ENCODE data around the gene KIF5A.
A peak's percentile ranks its signal among the peaks of the same experiment; 100 is the strongest.
"Not testable (repeated sequence)": the region's sequence is repeated elsewhere in the genome, so short reads cannot be mapped to it uniquely, and the experiment has no call there.

KIF5A gene

GRCh38 chr12:57514246-57514645 lies 35.6 kb upstream of the KIF5A start:
- WGBS, 2 experiments (ENCODE audit: insufficient coverage in 2 of 2), result 97% methylated on average over 8 to 9 of the region's 9 CpGs
- H3K27ac ChIP-seq (ENCODE audit: low read depth, low read length, severe bottlenecking); H3K4me3 ChIP-seq (ENCODE audit: extremely low read depth, insufficient read depth, low read length, poor library complexity, severe bottlenecking); H3K9me3 ChIP-seq (ENCODE audit: control insufficient read depth, low read length): not testable (repeated sequence)
- peaks cover 22% of the 10 kb centered on the region for H3K4me1 ChIP-seq (ENCODE audit: control insufficient read depth, insufficient read depth, low read length, poor library complexity, severe bottlenecking)
- peaks cover 96% of the 10 kb centered on the region for H3K36me3 ChIP-seq (ENCODE audit: control insufficient read depth, insufficient read depth, low read length)

- Histone ChIP-seq H3K4me1 (ENCODE audit: control insufficient read depth, insufficient read depth, low read length, poor library complexity, severe bottlenecking) (peaks cover 22% of the 10 kb centered on the region), H3K27ac (ENCODE audit: low read depth, low read length, severe bottlenecking) (no peak overlapping the region), H3K36me3 (ENCODE audit: control insufficient read depth, insufficient read depth, low read length) (peaks cover 95% of the 10 kb centered on the region), H3K4me3 (ENCODE audit: extremely low read depth, insufficient read depth, low read length, poor library complexity, severe bottlenecking) (no peak overlapping the region), H3K9me3 (ENCODE audit: control insufficient read depth, low read length) (no peaks in the 10 kb centered on the region)
- 97 to 100% methylated on average over 4 to 5 of the region's 9 CpGs for WGBS, 2 experiments (ENCODE audit: insufficient coverage in 2 of 2)
Observed at GRCh38 chr12:57514720-57515407, 35.0 kb upstream of the KIF5A start.

- H3K36me3 ChIP-seq (ENCODE audit: control insufficient read depth, insufficient read depth, low read length), result peaks cover 91% of the 10 kb centered on the region
- 94% methylated on average over 2 of the region's 3 CpGs; no CpG with 5 or more reads in 1 of the 2 experiments for WGBS, 2 experiments (ENCODE audit: insufficient coverage in 2 of 2)
- peaks cover 22% of the 10 kb centered on the region for H3K4me1 ChIP-seq (ENCODE audit: control insufficient read depth, insufficient read depth, low read length, poor library complexity, severe bottlenecking)
- no peak overlapping the region for H3K4me3 ChIP-seq (ENCODE audit: extremely low read depth, insufficient read depth, low read length, poor library complexity, severe bottlenecking)
- no peaks in the 10 kb centered on the region for H3K9me3 ChIP-seq (ENCODE audit: control insufficient read depth, low read length)
- H3K27ac ChIP-seq (ENCODE audit: low read depth, low read length, severe bottlenecking), result peak overlapping the region; percentile 36
Observed at GRCh38 chr12:57515408-57515933, 34.4 kb upstream of the KIF5A start.

GRCh38 chr12:57515934-57516541 lies 33.8 kb upstream of the KIF5A start:
- WGBS, 2 experiments (ENCODE audit: insufficient coverage in 2 of 2), result 97% methylated on average over 8 to 9 of the region's 11 CpGs
- peaks cover 85% of the 10 kb centered on the region for H3K36me3 ChIP-seq (ENCODE audit: control insufficient read depth, insufficient read depth, low read length)

GRCh38 chr12:57516617-57517153 lies 33.2 kb upstream of the KIF5A start:
- peak overlapping the region; percentile 71 for H3K27ac ChIP-seq (ENCODE audit: low read depth, low read length, severe bottlenecking)

More at GRCh38 chr12:57515934-57516541, 33.8 kb upstream of the KIF5A start:
- Histone ChIP-seq H3K4me3 (ENCODE audit: extremely low read depth, insufficient read depth, low read length, poor library complexity, severe bottlenecking) (no peak overlapping the region), H3K27ac (ENCODE audit: low read depth, low read length, severe bottlenecking) (peak overlapping the region; percentile 36), H3K4me1 (ENCODE audit: control insufficient read depth, insufficient read depth, low read length, poor library complexity, severe bottlenecking) (peaks cover 22% of the 10 kb centered on the region), H3K9me3 (ENCODE audit: control insufficient read depth, low read length) (no peaks in the 10 kb centered on the region)

GRCh38 chr12:57517187-57517586 lies 32.7 kb upstream of the KIF5A start:
- H3K27ac ChIP-seq (ENCODE audit: low read depth, low read length, severe bottlenecking), result peak overlapping the region; percentile 71
- peaks cover 74% of the 10 kb centered on the region for H3K36me3 ChIP-seq (ENCODE audit: control insufficient read depth, insufficient read depth, low read length)
- peaks cover 33% of the 10 kb centered on the region for H3K4me1 ChIP-seq (ENCODE audit: control insufficient read depth, insufficient read depth, low read length, poor library complexity, severe bottlenecking)
- WGBS, 2 experiments (ENCODE audit: insufficient coverage in 2 of 2), result 91 to 100% methylated on average over 1 of the region's 1 CpG
- H3K4me3 ChIP-seq (ENCODE audit: extremely low read depth, insufficient read depth, low read length, poor library complexity, severe bottlenecking), result no peak overlapping the region
- H3K9me3 ChIP-seq (ENCODE audit: control insufficient read depth, low read length), result no peaks in the 10 kb centered on the region

More at GRCh38 chr12:57516617-57517153, 33.2 kb upstream of the KIF5A start:
- Histone ChIP-seq H3K36me3 (ENCODE audit: control insufficient read depth, insufficient read depth, low read length) (peaks cover 79% of the 10 kb centered on the region), H3K9me3 (ENCODE audit: control insufficient read depth, low read length) (no peaks in the 10 kb centered on the region), H3K4me1 (ENCODE audit: control insufficient read depth, insufficient read depth, low read length, poor library complexity, severe bottlenecking) (peaks cover 28% of the 10 kb centered on the region), H3K4me3 (ENCODE audit: extremely low read depth, insufficient read depth, low read length, poor library complexity, severe bottlenecking) (no peak overlapping the region)
- WGBS, 2 experiments (ENCODE audit: insufficient coverage in 2 of 2), result 97 to 98% methylated on average over 8 to 9 of the region's 11 CpGs

GRCh38 chr12:57517718-57518117 lies 32.1 kb upstream of the KIF5A start:
- WGBS, 2 experiments (ENCODE audit: insufficient coverage in 2 of 2), result 84 to 90% methylated on average over 8 to 10 of the region's 10 CpGs
- peaks cover 68% of the 10 kb centered on the region for H3K36me3 ChIP-seq (ENCODE audit: control insufficient read depth, insufficient read depth, low read length)

GRCh38 chr12:57518176-57518919 lies 31.5 kb upstream of the KIF5A start:
- H3K36me3 ChIP-seq (ENCODE audit: control insufficient read depth, insufficient read depth, low read length), result peaks cover 62% of the 10 kb centered on the region
- H3K4me3 ChIP-seq (ENCODE audit: extremely low read depth, insufficient read depth, low read length, poor library complexity, severe bottlenecking), result peak overlapping the region; percentile 92
- no peaks in the 10 kb centered on the region for H3K9me3 ChIP-seq (ENCODE audit: control insufficient read depth, low read length)
- WGBS, 2 experiments (ENCODE audit: insufficient coverage in 2 of 2), result 96 to 99% methylated on average over 4 to 6 of the region's 8 CpGs
- peaks cover 34% of the 10 kb centered on the region for H3K4me1 ChIP-seq (ENCODE audit: control insufficient read depth, insufficient read depth, low read length, poor library complexity, severe bottlenecking)
- H3K27ac ChIP-seq (ENCODE audit: low read depth, low read length, severe bottlenecking), result no peak overlapping the region

More at GRCh38 chr12:57517718-57518117, 32.1 kb upstream of the KIF5A start:
- H3K9me3 ChIP-seq (ENCODE audit: control insufficient read depth, low read length); H3K4me3 ChIP-seq (ENCODE audit: extremely low read depth, insufficient read depth, low read length, poor library complexity, severe bottlenecking): not testable (repeated sequence)
- peak overlapping the region; percentile 71 for H3K27ac ChIP-seq (ENCODE audit: low read depth, low read length, severe bottlenecking)
- peaks cover 34% of the 10 kb centered on the region for H3K4me1 ChIP-seq (ENCODE audit: control insufficient read depth, insufficient read depth, low read length, poor library complexity, severe bottlenecking)

GRCh38 chr12:57518920-57519795 lies 30.7 kb upstream of the KIF5A start:
- H3K4me3 ChIP-seq (ENCODE audit: extremely low read depth, insufficient read depth, low read length, poor library complexity, severe bottlenecking), result peak overlapping the region; percentile 92
- 40 to 45% methylated on average over 5 to 6 of the region's 7 CpGs for WGBS, 2 experiments (ENCODE audit: insufficient coverage in 2 of 2)
- H3K9me3 ChIP-seq (ENCODE audit: control insufficient read depth, low read length), result no peaks in the 10 kb centered on the region
- H3K36me3 ChIP-seq (ENCODE audit: control insufficient read depth, insufficient read depth, low read length), result peaks cover 58% of the 10 kb centered on the region
- H3K27ac ChIP-seq (ENCODE audit: low read depth, low read length, severe bottlenecking), result peak overlapping the region; percentile 97
- peaks cover 41% of the 10 kb centered on the region for H3K4me1 ChIP-seq (ENCODE audit: control insufficient read depth, insufficient read depth, low read length, poor library complexity, severe bottlenecking)

- Histone ChIP-seq H3K27ac (ENCODE audit: low read depth, low read length, severe bottlenecking) (peak overlapping the region; percentile 97), H3K4me3 (ENCODE audit: extremely low read depth, insufficient read depth, low read length, poor library complexity, severe bottlenecking) (peak overlapping the region; percentile 92), H3K36me3 (ENCODE audit: control insufficient read depth, insufficient read depth, low read length) (peaks cover 58% of the 10 kb centered on the region), H3K4me1 (ENCODE audit: control insufficient read depth, insufficient read depth, low read length, poor library complexity, severe bottlenecking) (peaks cover 47% of the 10 kb centered on the region), H3K9me3 (ENCODE audit: control insufficient read depth, low read length) (no peaks in the 10 kb centered on the region)
- WGBS, 2 experiments (ENCODE audit: insufficient coverage in 2 of 2), result 1 to 3% methylated on average over 6 of the region's 8 CpGs
Observed at GRCh38 chr12:57519796-57520052, 30.1 kb upstream of the KIF5A start.
